ENCODE measurements around the gene CYP1A1. TPM values are rescaled to one million over a fixed set of nuclear protein-coding genes. Genes with fewer than 3 reads are reported as not detected.

The CYP1A1 gene
- total RNA-seq, 1 donor from 2014 or later = 0.41 TPM

Other genes with a start within 250 kb of the CYP1A1 start
- 2.0 TPM for gene ARID3B, start 184.3 kb downstream of the CYP1A1 start, total RNA-seq
- 53.1 TPM for gene CLK3, start 109.7 kb downstream of the CYP1A1 start, total RNA-seq
- gene EDC3, start 29.5 kb downstream of the CYP1A1 start, total RNA-seq = 17.2 TPM
- gene CYP1A2, start 23.3 kb upstream of the CYP1A1 start, total RNA-seq = not detected
- 34.0 TPM for gene CSK, start 56.6 kb upstream of the CYP1A1 start, total RNA-seq
- 8.1 TPM for gene LMAN1L, start 87.3 kb upstream of the CYP1A1 start, total RNA-seq
- 1.2 TPM for gene CPLX3, start 101.1 kb upstream of the CYP1A1 start, total RNA-seq
- 34.1 TPM for gene ULK3, start 117.6 kb upstream of the CYP1A1 start, total RNA-seq
- gene SCAMP2, start 147.8 kb upstream of the CYP1A1 start, total RNA-seq = 40.7 TPM
- gene MPI, start 164.5 kb upstream of the CYP1A1 start, total RNA-seq = 52.3 TPM
- gene FAM219B, start 181.3 kb upstream of the CYP1A1 start, total RNA-seq = 108 TPM
- gene COX5A, start 212.5 kb upstream of the CYP1A1 start, total RNA-seq = 1,257 TPM
- gene RPP25, start 231.2 kb upstream of the CYP1A1 start, total RNA-seq = 2.4 TPM

Data from left ventricle myocardium inferior (tissue), 1 donor.